HG02870 (cell line): Measurements from ENCODE around the gene DNAJC10.
"Not testable (repeated sequence)": the region's sequence is repeated elsewhere in the genome, so short reads cannot be mapped to it uniquely, and the experiment has no call there.

Source experiments
- ATAC-seq: cut with Tn5 transposase; IDR thresholded peaks from one replicate; pipeline ENCODE4 v1.9.1; 2021; ENCODE audit warnings: mild to moderate bottlenecking, moderate library complexity; ENCODE audit not compliant: unreplicated experiment

DNAJC10 gene

GRCh38 chr2:182715892-182716649 lies at the start of gene DNAJC10:
DNAJC10 (plus strand) TSS chr2:182716257; CDS start chr2:182718087, 1,830 bp downstream.
- ATAC-seq = peak; percentile 80

- peak; percentile 76 for ATAC-seq
These were observed 49.3 kb upstream of the DNAJC10 start for GRCh38 chr2:182666674-182667314.

- ATAC-seq = peak; percentile 20
These were observed 48.8 kb upstream of the DNAJC10 start for GRCh38 chr2:182667315-182667695.

- no peak for ATAC-seq
These were observed 47.4 kb upstream of the DNAJC10 start for GRCh38 chr2:182668671-182669070.

- no peak for ATAC-seq
These were observed 43.4 kb upstream of the DNAJC10 start for GRCh38 chr2:182672466-182673165.

- ATAC-seq = no peak
These were observed 35.2 kb upstream of the DNAJC10 start for GRCh38 chr2:182680837-182681236.

- no peak for ATAC-seq
These were observed 33.8 kb upstream of the DNAJC10 start for GRCh38 chr2:182682210-182682609.

GRCh38 chr2:182685559-182685958 lies 30.5 kb upstream of the DNAJC10 start:
- ATAC-seq = no peak

- ATAC-seq = not testable (repeated sequence)
These were observed 29.3 kb upstream of the DNAJC10 start for GRCh38 chr2:182686763-182687162.

GRCh38 chr2:182694189-182694588 lies 21.9 kb upstream of the DNAJC10 start:
- ATAC-seq = no peak

GRCh38 chr2:182695776-182696175 lies 20.3 kb upstream of the DNAJC10 start:
- no peak for ATAC-seq

- ATAC-seq = no peak
These were observed 17.4 kb upstream of the DNAJC10 start for GRCh38 chr2:182698671-182699070.

GRCh38 chr2:182705761-182706160 lies 10.3 kb upstream of the DNAJC10 start:
- ATAC-seq = no peak

- no peak for ATAC-seq
These were observed 9.3 kb upstream of the DNAJC10 start for GRCh38 chr2:182706751-182707150.

GRCh38 chr2:182713601-182714000 lies 2.5 kb upstream of the DNAJC10 start:
- no peak for ATAC-seq

- ATAC-seq = no peak
These were observed 751 bp upstream of the DNAJC10 start for GRCh38 chr2:182715121-182715891.

GRCh38 chr2:182716650-182716979 lies 558 bp downstream of the DNAJC10 start:
- ATAC-seq = no peak

- ATAC-seq = peak; percentile 26
These were observed 1.4 kb downstream of the DNAJC10 start for GRCh38 chr2:182717416-182717815.

GRCh38 chr2:182717816-182718215 lies 1.8 kb downstream of the DNAJC10 start:
- no peak for ATAC-seq

- no peak for ATAC-seq
These were observed 2.4 kb downstream of the DNAJC10 start for GRCh38 chr2:182718459-182718858.

- not testable (repeated sequence) for ATAC-seq
These were observed 3.1 kb downstream of the DNAJC10 start for GRCh38 chr2:182719116-182719515.
